Measurements from ENCODE around the gene FCF1. TPM values are rescaled to one million over a fixed set of nuclear protein-coding genes. Genes with fewer than 3 reads are reported as not detected.
A peak's percentile ranks its signal among the peaks of the same experiment; 100 is the strongest.

Gene FCF1
- total RNA-seq, 1 donor from 2014 or later: 68.2 TPM

- Mint-ChIP-seq H3K4me3 (no peak overlapping the region), H3K27me3 (ENCODE audit: insufficient read depth) (no peaks in the 10 kb centered on the region), H3K36me3 (ENCODE audit: low read depth) (peaks cover 17% of the 10 kb centered on the region), H3K27ac (no peak overlapping the region), H3K4me1 (ENCODE audit: low read depth) (peaks cover 22% of the 10 kb centered on the region), H3K9me3 (peaks cover 11% of the 10 kb centered on the region)
- intact Hi-C loops (cut with micrococcal nuclease): no loop called here
- no peak for DNase-seq (ENCODE audit: low spot score)
These were observed 7.1 kb upstream of the FCF1 start for GRCh38 chr14:74705613-74706500.

GRCh38 chr14:74710480-74710879, 2.5 kb upstream of the FCF1 start:
- DNase-seq (ENCODE audit: low spot score): no peak
- no peak overlapping the region for H3K27ac Mint-ChIP-seq
- peaks cover 11% of the 10 kb centered on the region for H3K36me3 Mint-ChIP-seq (ENCODE audit: low read depth)
- peaks cover 45% of the 10 kb centered on the region for H3K4me1 Mint-ChIP-seq (ENCODE audit: low read depth)
- H3K27me3 Mint-ChIP-seq (ENCODE audit: insufficient read depth): no peaks in the 10 kb centered on the region
- intact Hi-C loops (cut with micrococcal nuclease): loop anchor here (5.0 to 10.0 kb wide), 3 partner anchors 82 to 354 kb away; partner anchors contain the start of genes ACYP1, DLST and ZC2HC1C
- H3K9me3 Mint-ChIP-seq: no peaks in the 10 kb centered on the region
- H3K4me3 Mint-ChIP-seq: peak overlapping the region; percentile 55

GRCh38 chr14:74711651-74712050, 1.3 kb upstream of the FCF1 start:
- Mint-ChIP-seq H3K4me3 (peak overlapping the region; percentile 95), H3K27me3 (ENCODE audit: insufficient read depth) (no peaks in the 10 kb centered on the region), H3K9me3 (no peaks in the 10 kb centered on the region), H3K27ac (no peak overlapping the region), H3K36me3 (ENCODE audit: low read depth) (peaks cover 20% of the 10 kb centered on the region), H3K4me1 (ENCODE audit: low read depth) (peaks cover 49% of the 10 kb centered on the region)
- intact Hi-C loops (cut with micrococcal nuclease): loop anchor here (2.0 to 10.0 kb wide), 5 partner anchors 81 to 949 kb away; partner anchors contain the start of genes ACYP1, DLST, ERG28 and ISCA2
- DNase-seq (ENCODE audit: low spot score): no peak

- H3K27ac Mint-ChIP-seq: peak overlapping the region; percentile 95
- H3K9me3 Mint-ChIP-seq: no peaks in the 10 kb centered on the region
- peak overlapping the region; percentile 95 for H3K4me3 Mint-ChIP-seq
- no peaks in the 10 kb centered on the region for H3K27me3 Mint-ChIP-seq (ENCODE audit: insufficient read depth)
- peaks cover 49% of the 10 kb centered on the region for H3K4me1 Mint-ChIP-seq (ENCODE audit: low read depth)
- H3K36me3 Mint-ChIP-seq (ENCODE audit: low read depth): peaks cover 24% of the 10 kb centered on the region
- no peak for DNase-seq (ENCODE audit: low spot score)
- intact Hi-C loops (cut with micrococcal nuclease): loop anchor here (1.0 to 10.0 kb wide), 8 partner anchors 50 to 947 kb away; partner anchors contain the start of genes ACYP1, DLST, ERG28 and ISCA2
These were observed 421 bp downstream of the FCF1 start for GRCh38 chr14:74713395-74713735.

- no peaks in the 10 kb centered on the region for H3K9me3 Mint-ChIP-seq
- H3K27me3 Mint-ChIP-seq (ENCODE audit: insufficient read depth): no peaks in the 10 kb centered on the region
- no peak for DNase-seq (ENCODE audit: low spot score)
- no peak overlapping the region for H3K4me3 Mint-ChIP-seq
- H3K36me3 Mint-ChIP-seq (ENCODE audit: low read depth): peaks cover 24% of the 10 kb centered on the region
- H3K4me1 Mint-ChIP-seq (ENCODE audit: low read depth): peaks cover 4% of the 10 kb centered on the region
- intact Hi-C loops (cut with micrococcal nuclease): no loop called here
- no peak overlapping the region for H3K27ac Mint-ChIP-seq
These were observed 7.6 kb downstream of the FCF1 start for GRCh38 chr14:74720526-74720925.

- Mint-ChIP-seq H3K27ac (no peak overlapping the region), H3K4me3 (no peak overlapping the region), H3K27me3 (ENCODE audit: insufficient read depth) (no peaks in the 10 kb centered on the region), H3K36me3 (ENCODE audit: low read depth) (peaks cover 18% of the 10 kb centered on the region), H3K4me1 (ENCODE audit: low read depth) (no peaks in the 10 kb centered on the region), H3K9me3 (no peaks in the 10 kb centered on the region)
- intact Hi-C loops (cut with micrococcal nuclease): no loop called here
- no peak for DNase-seq (ENCODE audit: low spot score)
These were observed 10.2 kb downstream of the FCF1 start for GRCh38 chr14:74723134-74723533.

GRCh38 chr14:74732387-74732786, 19.4 kb downstream of the FCF1 start:
- DNase-seq (ENCODE audit: low spot score): no peak
- H3K27ac Mint-ChIP-seq: no peak overlapping the region
- H3K9me3 Mint-ChIP-seq: no peaks in the 10 kb centered on the region
- H3K4me3 Mint-ChIP-seq: no peak overlapping the region
- H3K4me1 Mint-ChIP-seq (ENCODE audit: low read depth): no peaks in the 10 kb centered on the region
- intact Hi-C loops (cut with micrococcal nuclease): no loop called here
- peaks cover 31% of the 10 kb centered on the region for H3K36me3 Mint-ChIP-seq (ENCODE audit: low read depth)
- H3K27me3 Mint-ChIP-seq (ENCODE audit: insufficient read depth): no peaks in the 10 kb centered on the region

GRCh38 chr14:74733221-74733620, 20.3 kb downstream of the FCF1 start:
- DNase-seq (ENCODE audit: low spot score): no peak
- H3K4me3 Mint-ChIP-seq: no peak overlapping the region
- H3K36me3 Mint-ChIP-seq (ENCODE audit: low read depth): peaks cover 27% of the 10 kb centered on the region
- H3K4me1 Mint-ChIP-seq (ENCODE audit: low read depth): no peaks in the 10 kb centered on the region
- no peak overlapping the region for H3K27ac Mint-ChIP-seq
- no peaks in the 10 kb centered on the region for H3K27me3 Mint-ChIP-seq (ENCODE audit: insufficient read depth)
- H3K9me3 Mint-ChIP-seq: no peaks in the 10 kb centered on the region
- intact Hi-C loops (cut with micrococcal nuclease): no loop called here

GRCh38 chr14:74735125-74735524, 22.2 kb downstream of the FCF1 start:
- no peaks in the 10 kb centered on the region for H3K27me3 Mint-ChIP-seq (ENCODE audit: insufficient read depth)
- no peak for DNase-seq (ENCODE audit: low spot score)
- H3K9me3 Mint-ChIP-seq: no peaks in the 10 kb centered on the region
- H3K4me3 Mint-ChIP-seq: no peak overlapping the region
- intact Hi-C loops (cut with micrococcal nuclease): no loop called here
- H3K27ac Mint-ChIP-seq: no peak overlapping the region
- peaks cover 32% of the 10 kb centered on the region for H3K36me3 Mint-ChIP-seq (ENCODE audit: low read depth)
- no peaks in the 10 kb centered on the region for H3K4me1 Mint-ChIP-seq (ENCODE audit: low read depth)

- no peak overlapping the region for H3K27ac Mint-ChIP-seq
- peaks cover 27% of the 10 kb centered on the region for H3K36me3 Mint-ChIP-seq (ENCODE audit: low read depth)
- H3K9me3 Mint-ChIP-seq: no peaks in the 10 kb centered on the region
- no peaks in the 10 kb centered on the region for H3K27me3 Mint-ChIP-seq (ENCODE audit: insufficient read depth)
- intact Hi-C loops (cut with micrococcal nuclease): no loop called here
- DNase-seq (ENCODE audit: low spot score): no peak
- H3K4me1 Mint-ChIP-seq (ENCODE audit: low read depth): no peaks in the 10 kb centered on the region
- H3K4me3 Mint-ChIP-seq: no peak overlapping the region
These were observed 24.9 kb downstream of the FCF1 start for GRCh38 chr14:74737753-74738325.

- no peaks in the 10 kb centered on the region for H3K4me1 Mint-ChIP-seq (ENCODE audit: low read depth)
- H3K27ac Mint-ChIP-seq: no peak overlapping the region
- H3K4me3 Mint-ChIP-seq: no peak overlapping the region
- no peaks in the 10 kb centered on the region for H3K9me3 Mint-ChIP-seq
- intact Hi-C loops (cut with micrococcal nuclease): no loop called here
- DNase-seq (ENCODE audit: low spot score): no peak
- H3K27me3 Mint-ChIP-seq (ENCODE audit: insufficient read depth): no peaks in the 10 kb centered on the region
- peaks cover 22% of the 10 kb centered on the region for H3K36me3 Mint-ChIP-seq (ENCODE audit: low read depth)
These were observed 26.5 kb downstream of the FCF1 start for GRCh38 chr14:74739293-74740030.

- peaks cover 2% of the 10 kb centered on the region for H3K36me3 Mint-ChIP-seq (ENCODE audit: low read depth)
- no peak for DNase-seq (ENCODE audit: low spot score)
- peaks cover 5% of the 10 kb centered on the region for H3K9me3 Mint-ChIP-seq
- H3K27me3 Mint-ChIP-seq (ENCODE audit: insufficient read depth): no peaks in the 10 kb centered on the region
- no peaks in the 10 kb centered on the region for H3K4me1 Mint-ChIP-seq (ENCODE audit: low read depth)
- no peak overlapping the region for H3K4me3 Mint-ChIP-seq
- intact Hi-C loops (cut with micrococcal nuclease): no loop called here
- H3K27ac Mint-ChIP-seq: no peak overlapping the region
These were observed 34.3 kb downstream of the FCF1 start for GRCh38 chr14:74747237-74747636.

- H3K4me3 Mint-ChIP-seq: no peak overlapping the region
- peaks cover 16% of the 10 kb centered on the region for H3K9me3 Mint-ChIP-seq
- no peak for DNase-seq (ENCODE audit: low spot score)
- peaks cover 2% of the 10 kb centered on the region for H3K36me3 Mint-ChIP-seq (ENCODE audit: low read depth)
- no peaks in the 10 kb centered on the region for H3K4me1 Mint-ChIP-seq (ENCODE audit: low read depth)
- intact Hi-C loops (cut with micrococcal nuclease): no loop called here
- H3K27ac Mint-ChIP-seq: no peak overlapping the region
- H3K27me3 Mint-ChIP-seq (ENCODE audit: insufficient read depth): no peaks in the 10 kb centered on the region
These were observed 41.2 kb downstream of the FCF1 start for GRCh38 chr14:74754157-74754556.
